Progenitor cell of endocrine pancreas (in vitro differentiated cells): Measurements from ENCODE around the gene CEP70. TPM values are rescaled to one million over a fixed set of nuclear protein-coding genes. Genes with fewer than 3 reads are reported as not detected.
"Not testable (repeated sequence)": the region's sequence is repeated elsewhere in the genome, so short reads cannot be mapped to it uniquely, and the experiment has no call there.

ENCODE experiments used
- DNase-seq: peaks from one replicate; pipeline ENCODE4 v3.0.0; 2021; ENCODE audit warnings: low spot score; ENCODE audit not compliant: unreplicated experiment
- H3K27ac Mint-ChIP-seq: 2 replicates; pipeline ENCODE4 v1.8.0; 2021; ENCODE audit warnings: mild to moderate bottlenecking, moderate library complexity, mixed read lengths
- H3K27me3 Mint-ChIP-seq: 2 replicates; pipeline ENCODE4 v1.8.0; 2021; ENCODE audit warnings: mixed read lengths
- H3K36me3 Mint-ChIP-seq: 2 replicates; pipeline ENCODE4 v1.8.0; 2022; ENCODE audit warnings: mixed read lengths; ENCODE audit not compliant: insufficient read depth
- H3K4me1 Mint-ChIP-seq: 2 replicates; pipeline ENCODE4 v1.8.0; 2021; ENCODE audit warnings: low read depth, mixed read lengths
- H3K4me3 Mint-ChIP-seq: 2 replicates; pipeline ENCODE4 v1.8.0; 2021; ENCODE audit warnings: low read depth, mild to moderate bottlenecking, moderate library complexity, mixed read lengths
- H3K9me3 Mint-ChIP-seq: 2 replicates; pipeline ENCODE4 v1.8.0; 2021; ENCODE audit warnings: low read depth, mixed read lengths
- total RNA-seq: library from RNA; stranded (reverse); gene quantifications from 2 replicates; pipeline ENCODE4 v1.2.1, GENCODE V29; 2021
- TF ChIP-seq, protein P1 (sequence below): fragments of 200-600 bp; sonication (generic); IDR thresholded peaks from one replicate; pipeline ENCODE4 v1.5.0; 2021; ENCODE audit warnings: antibody characterized with exemption, mild to moderate bottlenecking; ENCODE audit not compliant: unreplicated experiment

The CEP70 gene
- total RNA-seq, 1 donor from 2014 or later = 61.9 TPM

DNA sequence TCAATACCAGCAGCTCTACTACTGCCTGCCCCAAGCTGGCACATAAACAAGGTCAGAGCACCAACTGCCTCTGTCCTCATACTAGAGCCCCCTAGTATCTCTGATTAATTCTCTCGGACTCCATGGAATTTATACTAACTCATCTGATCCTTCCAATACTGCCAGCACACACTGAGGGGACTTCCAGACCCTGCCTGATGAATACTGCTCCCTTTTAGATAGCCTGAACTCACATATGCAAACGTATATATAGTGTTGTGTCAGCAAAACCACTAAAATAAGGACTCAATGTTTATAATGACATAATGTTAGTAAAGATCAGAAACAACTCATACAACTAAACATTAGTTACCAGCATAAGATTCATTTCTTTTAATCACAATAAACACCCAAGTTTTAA lies 25.0 kb downstream of the CEP70 start:
- peaks cover 35% of the 10 kb centered on the region for H3K9me3 Mint-ChIP-seq
- no peak overlapping the region for H3K27ac Mint-ChIP-seq
- no peak for DNase-seq
- TF ChIP-seq, protein P1, sequence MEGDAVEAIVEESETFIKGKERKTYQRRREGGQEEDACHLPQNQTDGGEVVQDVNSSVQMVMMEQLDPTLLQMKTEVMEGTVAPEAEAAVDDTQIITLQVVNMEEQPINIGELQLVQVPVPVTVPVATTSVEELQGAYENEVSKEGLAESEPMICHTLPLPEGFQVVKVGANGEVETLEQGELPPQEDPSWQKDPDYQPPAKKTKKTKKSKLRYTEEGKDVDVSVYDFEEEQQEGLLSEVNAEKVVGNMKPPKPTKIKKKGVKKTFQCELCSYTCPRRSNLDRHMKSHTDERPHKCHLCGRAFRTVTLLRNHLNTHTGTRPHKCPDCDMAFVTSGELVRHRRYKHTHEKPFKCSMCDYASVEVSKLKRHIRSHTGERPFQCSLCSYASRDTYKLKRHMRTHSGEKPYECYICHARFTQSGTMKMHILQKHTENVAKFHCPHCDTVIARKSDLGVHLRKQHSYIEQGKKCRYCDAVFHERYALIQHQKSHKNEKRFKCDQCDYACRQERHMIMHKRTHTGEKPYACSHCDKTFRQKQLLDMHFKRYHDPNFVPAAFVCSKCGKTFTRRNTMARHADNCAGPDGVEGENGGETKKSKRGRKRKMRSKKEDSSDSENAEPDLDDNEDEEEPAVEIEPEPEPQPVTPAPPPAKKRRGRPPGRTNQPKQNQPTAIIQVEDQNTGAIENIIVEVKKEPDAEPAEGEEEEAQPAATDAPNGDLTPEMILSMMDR = no peak
- H3K4me3 Mint-ChIP-seq = no peak overlapping the region
- peaks cover 56% of the 10 kb centered on the region for H3K36me3 Mint-ChIP-seq
- H3K27me3 Mint-ChIP-seq = no peaks in the 10 kb centered on the region
- peaks cover 12% of the 10 kb centered on the region for H3K4me1 Mint-ChIP-seq

DNA sequence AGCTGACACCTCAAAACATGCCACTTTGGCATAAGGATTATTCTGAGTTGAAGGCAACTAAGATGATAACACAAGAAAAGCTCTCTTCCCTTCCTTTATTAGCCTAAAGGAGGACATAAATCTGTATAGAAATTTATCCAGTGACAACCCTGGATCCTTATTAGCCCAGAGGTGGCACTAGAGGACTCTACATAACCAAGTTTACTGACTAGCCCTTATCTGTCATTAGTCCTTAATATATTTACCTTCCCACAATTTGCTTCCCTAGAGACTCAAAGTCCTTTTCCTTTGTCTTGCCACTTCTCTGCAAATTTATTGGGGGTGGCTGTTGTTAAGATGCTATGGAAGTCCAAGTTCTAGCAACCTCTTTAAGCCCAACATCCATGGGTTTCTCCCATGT lies 26.7 kb downstream of the CEP70 start:
- Mint-ChIP-seq H3K4me1 (peaks cover 18% of the 10 kb centered on the region), H3K9me3 (peaks cover 37% of the 10 kb centered on the region), H3K27me3 (no peaks in the 10 kb centered on the region), H3K4me3 (no peak overlapping the region), H3K27ac (no peak overlapping the region), H3K36me3 (peaks cover 56% of the 10 kb centered on the region)
- no peak for DNase-seq
- TF ChIP-seq, protein P1 = peak; percentile 23

DNA sequence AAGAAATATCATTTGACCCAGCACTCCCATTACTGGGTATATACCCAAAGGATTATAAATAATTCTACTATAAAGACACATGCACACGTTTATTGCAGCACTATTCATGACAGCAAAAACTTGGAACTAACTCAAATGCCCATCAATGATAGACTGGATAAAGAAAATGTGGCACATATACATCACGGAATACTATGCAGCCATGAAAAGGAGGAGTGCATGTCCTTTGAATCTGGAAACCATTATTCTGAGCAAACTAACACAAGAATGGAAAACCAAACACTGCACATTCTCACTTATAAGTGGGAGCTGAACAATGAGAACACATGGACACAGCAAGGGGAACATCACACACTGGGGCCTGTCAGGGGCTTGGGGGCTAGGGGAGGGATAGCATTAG lies 27.8 kb downstream of the CEP70 start:
- not testable (repeated sequence) for H3K4me3 Mint-ChIP-seq, H3K27ac Mint-ChIP-seq, H3K27me3 Mint-ChIP-seq, DNase-seq
- peaks cover 43% of the 10 kb centered on the region for H3K9me3 Mint-ChIP-seq
- peaks cover 59% of the 10 kb centered on the region for H3K36me3 Mint-ChIP-seq
- peaks cover 18% of the 10 kb centered on the region for H3K4me1 Mint-ChIP-seq

DNA sequence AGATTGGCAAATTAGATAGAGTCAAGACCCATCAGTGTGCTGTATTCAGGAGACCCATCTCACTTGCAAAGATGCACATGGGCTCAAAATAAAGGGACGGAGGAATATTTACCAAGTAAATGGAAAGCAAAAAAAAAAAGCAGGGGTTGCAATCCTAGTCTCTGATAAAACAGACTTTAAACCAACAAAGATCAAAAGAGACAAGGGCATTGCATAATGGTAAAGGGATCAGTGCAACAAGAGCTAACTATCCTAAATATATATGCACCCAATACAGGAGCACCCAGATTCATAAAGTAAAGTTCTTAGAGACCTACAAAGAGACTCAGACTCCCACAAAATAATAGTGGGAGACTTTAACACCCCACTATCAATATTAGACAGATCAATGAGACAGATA lies 31.2 kb downstream of the CEP70 start:
- H3K4me3 Mint-ChIP-seq, H3K27me3 Mint-ChIP-seq, DNase-seq, H3K27ac Mint-ChIP-seq: not testable (repeated sequence)
- H3K9me3 Mint-ChIP-seq = peaks cover 60% of the 10 kb centered on the region
- peaks cover 14% of the 10 kb centered on the region for H3K4me1 Mint-ChIP-seq
- peaks cover 80% of the 10 kb centered on the region for H3K36me3 Mint-ChIP-seq

DNA sequence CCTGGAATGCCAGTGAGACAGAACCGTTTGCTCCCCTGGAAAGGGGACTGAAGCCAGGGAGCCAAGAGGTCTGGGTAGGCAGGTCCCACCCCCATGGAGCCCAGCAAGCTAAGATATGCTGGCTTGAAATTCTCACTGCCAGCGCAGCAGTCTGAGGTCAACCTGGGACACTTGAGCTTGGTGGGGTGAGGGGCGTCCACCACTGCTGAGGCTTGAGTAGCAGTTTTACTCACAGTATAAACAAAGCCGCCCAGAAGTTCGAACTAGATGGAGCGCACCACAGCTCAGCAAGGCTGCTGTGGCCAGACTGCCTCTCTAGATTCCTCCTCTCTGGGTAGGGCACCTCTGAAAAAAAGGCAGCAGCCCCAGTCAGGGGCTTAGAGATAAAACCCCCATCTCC lies 33.6 kb downstream of the CEP70 start:
- TF ChIP-seq, protein P1 = no peak
- DNase-seq = no peak
- H3K4me1 Mint-ChIP-seq = peaks cover 8% of the 10 kb centered on the region
- H3K4me3 Mint-ChIP-seq = no peak overlapping the region
- peaks cover 61% of the 10 kb centered on the region for H3K9me3 Mint-ChIP-seq
- peaks cover 86% of the 10 kb centered on the region for H3K36me3 Mint-ChIP-seq
- no peak overlapping the region for H3K27ac Mint-ChIP-seq
- no peaks in the 10 kb centered on the region for H3K27me3 Mint-ChIP-seq

DNA sequence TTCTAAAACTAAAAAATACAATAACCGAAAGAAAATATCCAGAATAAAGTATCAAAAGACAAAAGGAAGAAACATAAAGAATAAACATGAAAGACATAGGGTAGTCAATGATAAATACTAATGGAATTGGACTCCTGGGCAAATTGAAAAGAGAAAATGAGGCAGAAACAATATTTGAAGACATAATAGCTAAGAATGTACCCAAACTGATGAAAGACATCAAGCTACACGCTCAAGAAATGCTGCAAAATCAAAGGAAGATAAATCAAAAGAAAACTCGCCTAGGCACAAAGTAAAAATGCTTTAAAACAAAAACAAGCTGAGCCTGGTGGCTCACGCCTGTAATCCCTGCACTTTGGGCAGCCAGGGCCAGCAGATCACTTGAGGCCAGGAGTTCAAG lies 34.9 kb downstream of the CEP70 start:
- no peaks in the 10 kb centered on the region for H3K27me3 Mint-ChIP-seq
- peaks cover 6% of the 10 kb centered on the region for H3K4me1 Mint-ChIP-seq
- peaks cover 86% of the 10 kb centered on the region for H3K36me3 Mint-ChIP-seq
- TF ChIP-seq, protein P1 = no peak
- no peak overlapping the region for H3K4me3 Mint-ChIP-seq
- DNase-seq = no peak
- no peak overlapping the region for H3K27ac Mint-ChIP-seq
- H3K9me3 Mint-ChIP-seq = peaks cover 51% of the 10 kb centered on the region

DNA sequence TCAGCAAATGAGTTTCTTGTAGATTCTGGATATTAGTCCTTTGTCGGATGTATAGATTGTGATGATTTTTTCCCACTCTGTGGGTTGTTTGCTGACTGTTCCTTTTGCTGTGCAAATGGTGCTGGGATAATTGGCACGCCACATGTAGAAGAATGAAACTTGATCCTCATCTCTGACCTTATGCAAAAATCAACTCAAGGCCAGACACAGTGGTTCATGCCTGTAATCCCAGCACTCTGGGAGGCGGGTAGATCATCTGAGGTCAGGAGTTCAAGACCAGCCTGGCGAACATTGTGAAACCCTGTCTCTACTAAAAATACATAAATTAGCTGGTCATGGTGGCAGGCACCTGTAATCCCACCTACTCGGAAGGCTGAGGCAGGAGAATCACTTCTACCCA lies 39.3 kb downstream of the CEP70 start:
- DNase-seq = not testable (repeated sequence)
- Mint-ChIP-seq H3K36me3 (peaks cover 84% of the 10 kb centered on the region), H3K9me3 (peaks cover 59% of the 10 kb centered on the region)

DNA sequence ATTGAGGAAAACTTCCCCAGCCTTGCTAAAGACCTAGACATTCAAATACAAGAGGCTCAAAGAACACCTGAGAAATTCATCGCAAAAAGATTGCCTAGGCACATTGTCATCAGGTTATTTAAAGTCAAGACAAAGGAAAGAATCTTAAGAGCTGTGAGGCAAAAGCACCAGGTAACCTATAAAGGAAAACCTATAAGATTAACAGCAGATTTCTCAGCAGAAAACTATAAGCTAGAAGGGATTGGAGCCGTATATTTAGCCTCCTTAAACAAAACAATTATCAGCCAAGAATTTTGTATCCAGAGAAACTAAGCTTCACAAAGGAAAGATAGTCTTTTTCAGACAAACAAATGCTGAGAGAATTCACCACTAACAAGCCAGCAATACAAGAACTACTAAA lies 43.1 kb downstream of the CEP70 start:
- peaks cover 61% of the 10 kb centered on the region for H3K9me3 Mint-ChIP-seq
- H3K36me3 Mint-ChIP-seq = peaks cover 88% of the 10 kb centered on the region
- not testable (repeated sequence) for H3K4me1 Mint-ChIP-seq, H3K27ac Mint-ChIP-seq, DNase-seq, H3K4me3 Mint-ChIP-seq, H3K27me3 Mint-ChIP-seq

More for the DNA sequence above, 39.3 kb downstream of the CEP70 start:
- not testable (repeated sequence) for H3K27me3 Mint-ChIP-seq, H3K4me1 Mint-ChIP-seq, H3K27ac Mint-ChIP-seq, H3K4me3 Mint-ChIP-seq
